Neural progenitor cell (in vitro differentiated cells): ENCODE results near the gene PDE3A. TPM values are rescaled to one million over a fixed set of nuclear protein-coding genes. Genes with fewer than 3 reads are reported as not detected.
"Not testable (repeated sequence)": the region's sequence is repeated elsewhere in the genome, so short reads cannot be mapped to it uniquely, and the experiment has no call there.

ENCODE experiments used
- DNase-seq: peaks from one replicate; pipeline ENCODE4 v3.0.0-alpha.2; 2016; ENCODE audit warnings: low spot score
- H2AFZ ChIP-seq: fragments of 200-600 bp; sonication (generic); replicated peaks from 2 replicates; pipeline ENCODE4 v1.6.1; 2016; ENCODE audit warnings: antibody characterized with exemption
- H3F3A ChIP-seq: fragments of 200-600 bp; sonication (generic); 2 replicates; pipeline ENCODE4 v1.6.1; 2016; ENCODE audit warnings: antibody characterized with exemption, low read depth
- H3K27ac ChIP-seq: fragments of 200-600 bp; sonication (generic); 2 replicates; pipeline ENCODE4 v1.5.1; 2016; ENCODE audit warnings: mild to moderate bottlenecking
- H3K27me3 ChIP-seq: fragments of 200-600 bp; sonication (generic); 2 replicates; pipeline ENCODE4 v1.6.1; 2016; ENCODE audit warnings: mild to moderate bottlenecking, moderate library complexity
- H3K36me3 ChIP-seq: fragments of 200-600 bp; sonication (generic); 2 replicates; pipeline ENCODE4 v1.5.1; 2016
- H3K4me1 ChIP-seq: fragments of 200-600 bp; sonication (generic); 2 replicates; pipeline ENCODE4 v1.6.1; 2016; ENCODE audit warnings: mixed run types
- H3K4me2 ChIP-seq: fragments of 200-600 bp; sonication (generic); 2 replicates; pipeline ENCODE4 v1.6.1; 2016
- H3K4me3 ChIP-seq: fragments of 200-600 bp; sonication (generic); 2 replicates; pipeline ENCODE4 v1.5.1; 2016
- H3K79me2 ChIP-seq: fragments of 200-600 bp; sonication (generic); 2 replicates; pipeline ENCODE4 v1.6.1; 2016; ENCODE audit warnings: low read depth
- H3K9ac ChIP-seq: fragments of 200-600 bp; sonication (generic); 2 replicates; pipeline ENCODE4 v1.6.1; 2016
- H3K9me3 ChIP-seq: fragments of 200-600 bp; sonication (generic); 2 replicates; pipeline ENCODE4 v1.5.1; 2016; ENCODE audit warnings: low read depth
- H4K20me1 ChIP-seq: fragments of 200-600 bp; sonication (generic); 2 replicates; pipeline ENCODE4 v1.6.1; 2016; ENCODE audit warnings: low read depth
- H3K27ac Mint-ChIP-seq: 3 replicates; pipeline ENCODE4 v1.8.0; 2021; ENCODE audit warnings: mixed read lengths
- H3K27me3 Mint-ChIP-seq: 2 replicates; pipeline ENCODE4 v1.8.0; 2022; ENCODE audit warnings: low read depth, mild to moderate bottlenecking, inconsistent platforms, moderate library complexity, mixed read lengths; ENCODE audit not compliant: insufficient read depth
- H3K36me3 Mint-ChIP-seq: 3 replicates; pipeline ENCODE4 v1.8.0; 2021; ENCODE audit warnings: mixed read lengths
- H3K4me1 Mint-ChIP-seq: 3 replicates; pipeline ENCODE4 v1.8.0; 2021; ENCODE audit warnings: mixed read lengths
- H3K4me3 Mint-ChIP-seq: 3 replicates; pipeline ENCODE4 v1.8.0; 2021; ENCODE audit warnings: mild to moderate bottlenecking, moderate library complexity, mixed read lengths
- H3K9me3 Mint-ChIP-seq: 3 replicates; pipeline ENCODE4 v1.8.0; 2020; ENCODE audit warnings: mixed read lengths
- CTCF ChIP-seq: fragments of 200-600 bp; sonication (generic); IDR thresholded peaks from 2 replicates; pipeline ENCODE4 v1.5.1; 2017; ENCODE audit warnings: antibody characterized with exemption, mild to moderate bottlenecking
- EZH2 ChIP-seq: fragments of 200-600 bp; sonication (generic); IDR thresholded peaks from 2 replicates; pipeline ENCODE4 v1.6.1; 2017; ENCODE audit warnings: antibody characterized with exemption, mild to moderate bottlenecking, moderate library complexity
- EZH2phosphoT487 ChIP-seq: fragments of 200-600 bp; sonication (generic); IDR thresholded peaks from 2 replicates; pipeline ENCODE4 v1.6.1; 2017; ENCODE audit warnings: antibody characterized with exemption
- total RNA-seq: library from RNA; depleted of rRNA; stranded (reverse); fragments of >200 nt; gene quantifications from 2 replicates; pipeline ENCODE4 v1.2.3, GENCODE V29; 2015; ENCODE audit warnings: low replicate concordance

PDE3A gene
- total RNA-seq, 1 donor from 2014 or later = 0.47 TPM

- Mint-ChIP-seq H3K27me3 (no peaks in the 10 kb centered on the region), H3K4me3 (no peak overlapping the region), H3K27ac (no peak overlapping the region), H3K36me3 (peaks cover 1% of the 10 kb centered on the region), H3K4me1 (peaks cover 5% of the 10 kb centered on the region), H3K9me3 (peaks cover 11% of the 10 kb centered on the region)
- H2AFZ ChIP-seq = peak overlapping the region; percentile 72
- H4K20me1 ChIP-seq = no peaks in the 10 kb centered on the region
- H3K4me1 ChIP-seq = no peaks in the 10 kb centered on the region
- H3K27me3 ChIP-seq = no peaks in the 10 kb centered on the region
- H3K27ac ChIP-seq = no peak overlapping the region
- H3K9ac ChIP-seq = no peak overlapping the region
- H3F3A ChIP-seq = no peaks in the 10 kb centered on the region
- no peak overlapping the region for H3K4me2 ChIP-seq
- TF ChIP-seq CTCF (peak; percentile 13), EZH2phosphoT487 (no peak), EZH2 (no peak)
- no peaks in the 10 kb centered on the region for H3K9me3 ChIP-seq
- H3K36me3 ChIP-seq = no peaks in the 10 kb centered on the region
- no peaks in the 10 kb centered on the region for H3K79me2 ChIP-seq
- no peak overlapping the region for H3K4me3 ChIP-seq
- peak; percentile 9 for DNase-seq
Observed at GRCh38 chr12:20383612-20384011, 15.3 kb downstream of the PDE3A start.

- not testable (repeated sequence) for H3F3A ChIP-seq, H3K27me3 Mint-ChIP-seq, H3K27ac ChIP-seq, H3K79me2 ChIP-seq, H3K9me3 ChIP-seq, H3K27me3 ChIP-seq, H3K4me3 Mint-ChIP-seq, H3K4me1 ChIP-seq, H3K9ac ChIP-seq, H2AFZ ChIP-seq, H3K36me3 ChIP-seq, H3K4me2 ChIP-seq, H3K4me3 ChIP-seq, DNase-seq, H4K20me1 ChIP-seq, H3K36me3 Mint-ChIP-seq, H3K4me1 Mint-ChIP-seq, H3K27ac Mint-ChIP-seq
- peaks cover 11% of the 10 kb centered on the region for H3K9me3 Mint-ChIP-seq
Observed at GRCh38 chr12:20384836-20385235, 16.5 kb downstream of the PDE3A start.

- Histone ChIP-seq H3K9me3 (no peaks in the 10 kb centered on the region), H3K4me2 (no peak overlapping the region), H2AFZ (no peak overlapping the region), H3K27me3 (no peaks in the 10 kb centered on the region), H4K20me1 (no peaks in the 10 kb centered on the region), H3K36me3 (no peaks in the 10 kb centered on the region), H3K4me3 (no peak overlapping the region), H3K27ac (no peak overlapping the region), H3K9ac (no peak overlapping the region), H3F3A (no peaks in the 10 kb centered on the region), H3K79me2 (no peaks in the 10 kb centered on the region), H3K4me1 (no peaks in the 10 kb centered on the region)
- H3K4me3 Mint-ChIP-seq = no peak overlapping the region
- TF ChIP-seq EZH2phosphoT487 (no peak), EZH2 (no peak), CTCF (no peak)
- no peak overlapping the region for H3K27ac Mint-ChIP-seq
- H3K27me3 Mint-ChIP-seq = peaks cover 2% of the 10 kb centered on the region
- no peaks in the 10 kb centered on the region for H3K4me1 Mint-ChIP-seq
- no peak for DNase-seq
- peaks cover 1% of the 10 kb centered on the region for H3K36me3 Mint-ChIP-seq
- peaks cover 11% of the 10 kb centered on the region for H3K9me3 Mint-ChIP-seq
Observed at GRCh38 chr12:20390846-20391245, 22.5 kb downstream of the PDE3A start.

- H2AFZ ChIP-seq = no peak overlapping the region
- H3K9ac ChIP-seq = no peak overlapping the region
- H3K9me3 ChIP-seq = no peaks in the 10 kb centered on the region
- no peak overlapping the region for H3K4me2 ChIP-seq
- no peaks in the 10 kb centered on the region for H3K9me3 Mint-ChIP-seq
- H3K4me3 Mint-ChIP-seq = no peak overlapping the region
- no peak for TF ChIP-seq EZH2phosphoT487
- TF ChIP-seq CTCF = no peak
- TF ChIP-seq EZH2 = no peak
- H3K27ac ChIP-seq = no peak overlapping the region
- H3K36me3 ChIP-seq = no peaks in the 10 kb centered on the region
- no peaks in the 10 kb centered on the region for H3F3A ChIP-seq
- H3K27me3 Mint-ChIP-seq = peaks cover 2% of the 10 kb centered on the region
- no peaks in the 10 kb centered on the region for H3K79me2 ChIP-seq
- H3K36me3 Mint-ChIP-seq = no peaks in the 10 kb centered on the region
- H3K4me3 ChIP-seq = no peak overlapping the region
- no peak for DNase-seq
- H3K27me3 ChIP-seq = no peaks in the 10 kb centered on the region
- H3K4me1 ChIP-seq = no peaks in the 10 kb centered on the region
- H3K27ac Mint-ChIP-seq = no peak overlapping the region
- H3K4me1 Mint-ChIP-seq = no peaks in the 10 kb centered on the region
- H4K20me1 ChIP-seq = no peaks in the 10 kb centered on the region
Observed at GRCh38 chr12:20392339-20392738, 24.0 kb downstream of the PDE3A start.
